Measurements from ENCODE around the gene RNF32. TPM values are rescaled to one million over a fixed set of nuclear protein-coding genes. Genes with fewer than 3 reads are reported as not detected.

RNF32 gene
- total RNA-seq, 1 experiment from 2014 or later = 2.2 TPM

DNA sequence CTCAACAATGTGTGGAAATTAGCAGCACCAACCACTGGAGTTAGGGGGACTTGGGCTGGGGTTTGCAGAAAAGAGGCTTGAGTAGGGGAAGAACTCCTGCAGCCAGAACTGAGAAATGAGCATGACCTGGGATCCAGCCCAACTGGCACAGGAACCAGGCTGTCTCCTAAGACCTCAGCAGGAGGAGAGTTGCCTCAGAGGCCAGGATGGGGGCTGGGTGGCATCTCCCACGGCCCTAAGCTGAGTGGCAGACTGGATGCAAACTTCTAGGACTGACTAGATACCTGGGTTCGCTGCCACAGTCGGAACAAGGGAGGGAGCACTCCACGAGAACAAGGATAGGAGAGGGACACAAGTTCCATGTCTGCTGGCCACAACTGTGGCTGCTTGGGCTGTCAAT, 62.6 kb downstream of the RNF32 start:
- Histone ChIP-seq H3K4me1 (replicated peaks; ENCODE audit: insufficient read depth) (no peaks in the 10 kb centered on the region), H3K9me2 (ENCODE audit: insufficient read depth) (no peaks in the 10 kb centered on the region), H3K4me2 (no peak overlapping the region), H3K36me3 (ENCODE audit: low read depth) (no peaks in the 10 kb centered on the region), H2AFZ (no peak overlapping the region), H3F3A (ENCODE audit: insufficient read depth, low read depth) (no peaks in the 10 kb centered on the region), H4K20me1 (ENCODE audit: insufficient read depth) (peaks cover 3% of the 10 kb centered on the region; the same call in 1 of the 2 replicates), H3K9me3 (ENCODE audit: insufficient read depth, low read depth) (peaks cover 12% of the 10 kb centered on the region), H3K27ac (no peak overlapping the region), H3K27me3 (ENCODE audit: insufficient read depth, low read depth) (no peaks in the 10 kb centered on the region), H3K79me2 (ENCODE audit: low read depth) (0 out of 2 replicates have a peak, but pooled peaks cover 3% of the 10 kb centered on the region), H3K4me3 (no peak overlapping the region)
- TF ChIP-seq, protein P1, sequence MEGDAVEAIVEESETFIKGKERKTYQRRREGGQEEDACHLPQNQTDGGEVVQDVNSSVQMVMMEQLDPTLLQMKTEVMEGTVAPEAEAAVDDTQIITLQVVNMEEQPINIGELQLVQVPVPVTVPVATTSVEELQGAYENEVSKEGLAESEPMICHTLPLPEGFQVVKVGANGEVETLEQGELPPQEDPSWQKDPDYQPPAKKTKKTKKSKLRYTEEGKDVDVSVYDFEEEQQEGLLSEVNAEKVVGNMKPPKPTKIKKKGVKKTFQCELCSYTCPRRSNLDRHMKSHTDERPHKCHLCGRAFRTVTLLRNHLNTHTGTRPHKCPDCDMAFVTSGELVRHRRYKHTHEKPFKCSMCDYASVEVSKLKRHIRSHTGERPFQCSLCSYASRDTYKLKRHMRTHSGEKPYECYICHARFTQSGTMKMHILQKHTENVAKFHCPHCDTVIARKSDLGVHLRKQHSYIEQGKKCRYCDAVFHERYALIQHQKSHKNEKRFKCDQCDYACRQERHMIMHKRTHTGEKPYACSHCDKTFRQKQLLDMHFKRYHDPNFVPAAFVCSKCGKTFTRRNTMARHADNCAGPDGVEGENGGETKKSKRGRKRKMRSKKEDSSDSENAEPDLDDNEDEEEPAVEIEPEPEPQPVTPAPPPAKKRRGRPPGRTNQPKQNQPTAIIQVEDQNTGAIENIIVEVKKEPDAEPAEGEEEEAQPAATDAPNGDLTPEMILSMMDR (conservative IDR thresholded peaks at IDR 0.05) = no peak
- no peak for TF ChIP-seq EZH2 (IDR thresholded peaks at IDR 0.05; ENCODE audit: low read depth)
- POLR2A ChIA-PET (ENCODE audit: unreplicated experiment) = no interaction called here
- CTCF ChIA-PET = no interaction called here
- intact Hi-C loops (cut with micrococcal nuclease; ENCODE audit: unreplicated experiment) = no loop called here
- no TSS peak for BruUV-seq (replicated peaks)
- no peak for DNase-seq

DNA sequence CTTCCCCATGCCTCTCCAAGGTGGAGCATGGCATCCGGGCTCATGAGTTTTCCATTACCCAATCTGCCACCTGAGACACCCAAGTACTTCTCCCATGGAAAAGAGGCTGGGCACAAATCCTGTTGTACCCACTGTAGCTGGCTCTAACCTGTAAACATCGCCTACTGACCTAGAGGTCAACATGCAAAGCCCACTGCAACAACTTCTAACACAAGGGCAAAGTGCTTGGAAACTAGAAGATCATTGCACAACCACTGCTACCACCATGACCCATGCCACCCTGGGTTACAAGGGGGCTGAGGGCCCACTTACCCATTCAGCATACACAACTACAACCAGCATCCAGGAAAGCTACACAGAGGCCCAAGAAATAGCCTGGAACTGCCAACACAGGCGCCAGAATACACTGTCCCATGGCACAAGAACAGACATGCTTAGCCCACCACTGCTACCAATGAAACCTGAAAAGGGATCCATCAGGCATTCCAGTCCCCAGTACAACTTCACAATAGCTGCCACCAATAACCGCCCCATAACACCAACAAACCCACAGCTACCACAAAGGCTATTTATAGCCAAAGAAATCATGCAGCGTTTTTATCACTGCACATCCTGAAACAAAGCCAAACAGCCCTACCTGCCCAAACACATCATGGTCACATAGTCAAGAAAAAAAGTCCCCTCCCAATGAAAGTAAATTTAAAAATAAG, 63.4 kb downstream of the RNF32 start:
- ChIA-PET CTCF (interaction anchor here (0.7 kb wide), 1 partner anchor 70 kb away, joined by 16 read pairs; no protein-coding TSS in a partner anchor), POLR2A (ENCODE audit: unreplicated experiment) (no interaction called here)
- H3K27ac ChIP-seq = no peak overlapping the region
- TF ChIP-seq, protein P1 (conservative IDR thresholded peaks at IDR 0.05) = no peak
- no peak for TF ChIP-seq EZH2 (IDR thresholded peaks at IDR 0.05; ENCODE audit: low read depth)
- no peak overlapping the region for H2AFZ ChIP-seq
- H3K27me3 ChIP-seq (ENCODE audit: insufficient read depth, low read depth) = no peaks in the 10 kb centered on the region
- H3K79me2 ChIP-seq (ENCODE audit: low read depth) = 0 out of 2 replicates have a peak, but pooled peaks cover 3% of the 10 kb centered on the region
- H4K20me1 ChIP-seq (ENCODE audit: insufficient read depth) = peaks cover 3% of the 10 kb centered on the region; the same call in 1 of the 2 replicates
- intact Hi-C loops (cut with micrococcal nuclease; ENCODE audit: unreplicated experiment) = no loop called here
- no peaks in the 10 kb centered on the region for H3F3A ChIP-seq (ENCODE audit: insufficient read depth, low read depth)
- no peaks in the 10 kb centered on the region for H3K4me1 ChIP-seq (replicated peaks; ENCODE audit: insufficient read depth)
- no peak for DNase-seq
- H3K9me2 ChIP-seq (ENCODE audit: insufficient read depth) = no peaks in the 10 kb centered on the region
- H3K9me3 ChIP-seq (ENCODE audit: insufficient read depth, low read depth) = peaks cover 5% of the 10 kb centered on the region; the same call in 1 of the 2 replicates
- no peaks in the 10 kb centered on the region for H3K36me3 ChIP-seq (ENCODE audit: low read depth)
- no peak overlapping the region for H3K4me2 ChIP-seq
- no peak overlapping the region for H3K4me3 ChIP-seq
- no TSS peak for BruUV-seq (replicated peaks)

DNA sequence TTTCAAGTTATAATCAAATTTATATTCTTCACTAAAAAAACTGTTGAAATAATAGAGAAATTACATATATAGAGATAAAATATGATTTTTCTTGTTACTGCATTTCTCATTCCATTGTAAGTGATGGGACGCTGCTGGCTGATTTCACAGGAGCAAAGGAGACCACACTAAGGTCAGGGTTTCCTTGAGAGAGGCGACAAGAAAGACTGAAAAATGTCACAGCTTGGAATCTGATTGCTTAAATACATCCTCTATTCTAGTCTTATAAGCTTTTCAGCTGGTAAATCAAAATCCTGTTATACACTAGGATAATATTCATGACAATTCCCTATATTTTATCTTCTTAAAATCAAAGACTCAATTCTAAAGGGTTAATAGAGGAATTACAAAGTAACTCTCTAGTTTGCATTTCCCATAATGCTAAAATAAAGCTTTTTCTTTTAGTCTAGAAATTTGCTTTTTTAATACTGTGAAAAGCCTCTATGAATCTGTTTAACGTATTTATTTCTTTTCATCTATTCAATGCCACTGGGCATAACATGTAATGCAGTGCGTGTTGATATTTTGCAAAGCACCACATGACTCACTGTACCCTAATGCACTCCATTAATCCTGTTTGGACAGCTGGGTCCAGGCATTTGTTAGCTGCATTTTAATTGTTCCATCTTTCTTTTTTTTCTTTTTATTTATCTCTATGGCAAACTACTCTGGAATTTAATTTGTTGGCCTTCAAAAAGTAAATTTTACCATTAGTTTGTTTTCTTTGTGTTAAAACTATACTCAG, 81.7 kb downstream of the RNF32 start:
- CTCF ChIA-PET = no interaction called here
- no TSS peak for BruUV-seq (replicated peaks)

More for the DNA sequence above, 81.7 kb downstream of the RNF32 start:
- Histone ChIP-seq H3K27me3 (ENCODE audit: insufficient read depth, low read depth) (no peaks in the 10 kb centered on the region), H4K20me1 (ENCODE audit: insufficient read depth) (no peaks in the 10 kb centered on the region), H3K4me1 (replicated peaks; ENCODE audit: insufficient read depth) (no peaks in the 10 kb centered on the region), H3K36me3 (ENCODE audit: low read depth) (no peaks in the 10 kb centered on the region), H3K79me2 (ENCODE audit: low read depth) (no peaks in the 10 kb centered on the region), H3K4me3 (no peak overlapping the region), H3K27ac (no peak overlapping the region), H2AFZ (no peak overlapping the region), H3K9me2 (ENCODE audit: insufficient read depth) (no peaks in the 10 kb centered on the region), H3K9me3 (ENCODE audit: insufficient read depth, low read depth) (no peaks in the 10 kb centered on the region), H3F3A (ENCODE audit: insufficient read depth, low read depth) (peaks cover 7% of the 10 kb centered on the region; the same call in 1 of the 2 replicates), H3K4me2 (no peak overlapping the region)
- no peak for DNase-seq
- no peak for TF ChIP-seq EZH2 (IDR thresholded peaks at IDR 0.05; ENCODE audit: low read depth)
- TF ChIP-seq, protein P1 (conservative IDR thresholded peaks at IDR 0.05) = no peak
- POLR2A ChIA-PET (ENCODE audit: unreplicated experiment) = no interaction called here
- intact Hi-C loops (cut with micrococcal nuclease; ENCODE audit: unreplicated experiment) = no loop called here

All from PC-9 (cell line).